Middle frontal gyrus (tissue), 1 donor: ENCODE measurements around the gene ADCY7.

Source experiments
- DNase-seq: peaks from one replicate; pipeline ENCODE4 v3.0.0-alpha.2; 2015; ENCODE audit warnings: low spot score; ENCODE audit errors: extremely low spot score

The ADCY7 gene

GRCh38 chr16:50247906-50248608, 18.3 kb upstream of the ADCY7 start:
- no peak for DNase-seq

- no peak for DNase-seq
These were observed 17.5 kb upstream of the ADCY7 start for GRCh38 chr16:50248845-50249244.

- no peak for DNase-seq
These were observed 14.8 kb upstream of the ADCY7 start for GRCh38 chr16:50251375-50252081.

- no peak for DNase-seq
These were observed 14.2 kb upstream of the ADCY7 start for GRCh38 chr16:50252082-50252611.

GRCh38 chr16:50252874-50253513, 13.4 kb upstream of the ADCY7 start:
- DNase-seq: no peak

- no peak for DNase-seq
These were observed 12.8 kb upstream of the ADCY7 start for GRCh38 chr16:50253514-50253910.

- no peak for DNase-seq
These were observed 12.3 kb upstream of the ADCY7 start for GRCh38 chr16:50254072-50254471.

- no peak for DNase-seq
These were observed 10.8 kb upstream of the ADCY7 start for GRCh38 chr16:50255538-50255937.

- DNase-seq: no peak
These were observed 9.7 kb upstream of the ADCY7 start for GRCh38 chr16:50256604-50257003.

GRCh38 chr16:50257876-50258275, 8.5 kb upstream of the ADCY7 start:
- no peak for DNase-seq

GRCh38 chr16:50259334-50260205, 6.8 kb upstream of the ADCY7 start:
- DNase-seq: no peak

- DNase-seq: no peak
These were observed 5.9 kb upstream of the ADCY7 start for GRCh38 chr16:50260206-50261159.

GRCh38 chr16:50261160-50261706, 5.1 kb upstream of the ADCY7 start:
- DNase-seq: no peak

- no peak for DNase-seq
These were observed 4.6 kb upstream of the ADCY7 start for GRCh38 chr16:50261707-50262235.

- DNase-seq: no peak
These were observed 3.1 kb upstream of the ADCY7 start for GRCh38 chr16:50263060-50263909.

GRCh38 chr16:50263940-50264929, 2.1 kb upstream of the ADCY7 start:
- DNase-seq: no peak

- DNase-seq: no peak
These were observed 1.1 kb upstream of the ADCY7 start for GRCh38 chr16:50265260-50265659.
